ENCODE data around the gene CTSS. TPM values are rescaled to one million over a fixed set of nuclear protein-coding genes. Genes with fewer than 3 reads are reported as not detected.

Gene CTSS
- total and polyA plus RNA-seq, 8 donors = 6.5 to 126 (median 9.6) TPM

DNA sequence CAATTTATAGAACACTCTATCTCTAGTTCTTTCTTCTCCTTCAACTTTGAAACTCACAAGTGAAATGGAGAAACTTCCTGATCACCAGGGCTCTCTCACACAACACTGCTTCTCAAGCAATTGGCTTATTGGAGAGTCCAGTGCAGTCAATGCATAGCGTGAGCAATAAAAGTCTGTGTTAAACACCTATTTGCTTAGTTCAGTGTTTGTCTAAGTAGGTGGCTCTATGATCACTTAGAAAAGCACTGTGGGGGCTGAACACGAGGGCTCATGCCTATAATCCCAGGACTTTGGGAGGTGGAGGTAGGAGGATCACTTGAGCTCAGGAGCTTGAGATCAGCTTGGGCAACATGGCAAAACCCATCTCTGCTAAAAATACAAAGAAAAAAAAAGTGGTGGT lies 12.2 kb downstream of the CTSS start:
- no peak for DNase-seq

DNA sequence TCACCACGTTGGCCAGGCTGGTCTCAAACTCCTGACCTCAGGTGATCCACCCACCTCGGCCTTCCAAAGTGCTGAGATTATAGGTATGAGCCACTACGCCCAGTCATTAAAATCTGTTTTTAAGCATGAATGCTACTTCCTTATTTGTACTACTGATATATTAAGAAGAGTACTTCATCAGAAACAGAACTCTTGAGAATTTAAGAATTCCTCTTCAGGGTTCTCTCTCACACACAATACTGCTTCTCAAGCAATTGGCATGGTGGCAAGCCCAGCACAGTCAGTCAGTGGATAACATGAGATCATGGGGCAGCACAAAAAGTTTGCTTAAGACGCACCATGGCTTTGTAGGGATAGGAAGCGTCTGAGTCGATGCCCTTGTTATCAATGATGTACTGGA lies 14.1 kb downstream of the CTSS start:
- H3K4me3 ChIP-seq = no peak overlapping the region
- no peaks in the 10 kb centered on the region for H3K4me1 ChIP-seq
- TF ChIP-seq CTCF (IDR thresholded peaks at IDR 0.05) = no peak
- no peaks in the 10 kb centered on the region for H3K36me3 ChIP-seq
- H3K27ac ChIP-seq = no peak overlapping the region
- FAIRE-seq = no peak
- no peaks in the 10 kb centered on the region for H3K27me3 ChIP-seq
- H3K9me3 ChIP-seq = no peaks in the 10 kb centered on the region
- no peak for DNase-seq
- intact Hi-C loops (cut with DNase I) = no loop called here
- whole genome bisulfite sequencing, 2 donors = 84 to 96% methylated on average over 5 to 6 of the region's 6 CpGs
- no peak for ATAC-seq

More for the DNA sequence above, 12.2 kb downstream of the CTSS start:
- Histone ChIP-seq H3K27ac (no peak overlapping the region), H3K9me3 (no peaks in the 10 kb centered on the region), H3K27me3 (no peaks in the 10 kb centered on the region), H3K36me3 (no peaks in the 10 kb centered on the region), H3K4me3 (no peak overlapping the region), H3K4me1 (no peaks in the 10 kb centered on the region)
- TF ChIP-seq CTCF (IDR thresholded peaks at IDR 0.05) = no peak
- FAIRE-seq (no peak), ATAC-seq (no peak)
- intact Hi-C loops (cut with DNase I) = no loop called here
- 65 to 86% methylated on average over 2 of the region's 2 CpGs for WGBS, 2 donors

- H3K27ac ChIP-seq = no peak overlapping the region
- no peaks in the 10 kb centered on the region for H3K9me3 ChIP-seq
- H3K4me1 ChIP-seq = no peaks in the 10 kb centered on the region
- no peak for DNase-seq
- no peak for TF ChIP-seq CTCF (IDR thresholded peaks at IDR 0.05)
- H3K27me3 ChIP-seq = no peaks in the 10 kb centered on the region
- 86 to 87% methylated on average over 8 of the region's 8 CpGs for WGBS, 2 donors
- ATAC-seq = no peak
- FAIRE-seq = no peak
- intact Hi-C loops (cut with DNase I) = no loop called here
- H3K4me3 ChIP-seq = no peak overlapping the region
- H3K36me3 ChIP-seq = no peaks in the 10 kb centered on the region
These were observed 15.8 kb downstream of the CTSS start for GRCh38 chr1:150749720-150750311.

GRCh38 chr1:150748878-150749719 lies 16.5 kb downstream of the CTSS start:
- intact Hi-C loops (cut with DNase I) = no loop called here
- no peak for DNase-seq
- no peaks in the 10 kb centered on the region for H3K4me1 ChIP-seq
- no peak for TF ChIP-seq CTCF (IDR thresholded peaks at IDR 0.05)
- H3K4me3 ChIP-seq = no peak overlapping the region
- FAIRE-seq = no peak
- H3K9me3 ChIP-seq = no peaks in the 10 kb centered on the region
- H3K27ac ChIP-seq = no peak overlapping the region
- no peak for ATAC-seq
- H3K27me3 ChIP-seq = no peaks in the 10 kb centered on the region
- no peaks in the 10 kb centered on the region for H3K36me3 ChIP-seq
- WGBS, 2 donors = 90 to 93% methylated on average over 5 to 12 of the region's 12 CpGs

Measured in pancreas (tissue), 10 donors.